Measurements from ENCODE around the gene GOLM1.

Gene GOLM1

DNA sequence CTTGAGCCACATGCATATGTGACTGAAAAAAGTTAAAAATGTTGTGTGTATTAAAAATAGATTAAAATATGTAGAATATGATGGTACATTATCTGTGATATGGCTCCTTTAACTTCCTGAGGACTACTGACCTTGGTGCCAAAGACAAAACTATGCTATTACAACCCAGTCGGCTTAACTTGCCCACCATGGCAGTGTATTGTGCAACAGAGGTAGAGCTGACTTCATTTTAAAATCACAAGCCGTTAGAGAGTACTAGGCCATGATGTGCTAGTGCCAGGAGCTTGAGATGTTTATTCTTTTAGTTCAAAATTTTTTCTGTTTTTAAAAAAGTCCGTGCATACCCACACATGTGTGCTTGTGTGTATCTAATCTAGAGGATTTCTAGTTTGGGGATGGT, 112.1 kb downstream of the GOLM1 start:
- FAIRE-seq (no peak), DNase-seq (ENCODE audit: low spot score) (no peak)

DNA sequence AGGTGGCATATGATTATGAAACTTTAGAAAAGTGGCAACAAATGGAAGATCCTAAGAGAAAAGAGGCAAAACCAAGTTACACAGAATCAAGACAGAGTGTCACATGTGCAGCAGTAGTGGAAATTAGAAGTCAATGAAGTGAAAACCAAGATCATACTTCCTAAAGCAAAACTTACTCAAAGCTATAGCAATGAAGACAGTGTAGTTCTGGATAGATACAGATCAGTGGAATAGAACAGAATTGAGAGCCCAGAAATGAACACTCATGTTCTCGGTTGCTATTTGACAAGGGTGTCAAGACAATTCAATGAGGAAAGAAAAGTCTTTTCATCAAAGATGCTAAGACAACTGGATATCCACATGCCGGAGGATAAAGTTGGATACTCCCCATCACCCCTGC, 114.9 kb downstream of the GOLM1 start:
- DNase-seq (ENCODE audit: low spot score), result no peak
- no peak for FAIRE-seq

DNA sequence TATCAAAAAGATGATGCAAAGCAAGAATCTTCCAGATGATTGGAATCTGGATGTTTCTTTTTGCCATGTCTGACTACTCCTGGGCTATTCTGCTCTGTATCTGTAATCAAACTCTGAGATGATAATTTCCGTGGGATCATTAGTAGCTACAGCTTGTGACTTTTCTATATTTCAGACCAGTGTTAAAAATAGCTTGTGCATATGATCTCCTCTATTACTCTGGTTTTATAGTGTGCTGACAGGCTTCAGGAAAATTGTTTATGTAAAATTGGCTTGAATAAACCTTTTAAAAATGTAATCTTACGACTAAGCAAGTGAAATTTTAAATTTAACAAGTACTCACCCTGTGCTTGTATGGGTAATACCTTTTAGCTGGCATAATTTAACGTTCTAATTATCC, 118.0 kb downstream of the GOLM1 start:
- FAIRE-seq, result no peak

GRCh38 chr9:85978496-85978895, 120.9 kb downstream of the GOLM1 start:
- DNase-seq (ENCODE audit: low spot score), result no peak
- FAIRE-seq, result no peak

More for the DNA sequence above, 118.0 kb downstream of the GOLM1 start:
- DNase-seq (ENCODE audit: low spot score), result no peak
